GM06990 (cell line): ENCODE results near the gene SCLY.

ENCODE experiments used
- DNase-seq: peaks from one replicate; pipeline ENCODE4 v3.0.0-alpha.2; 2011; ENCODE audit not compliant: insufficient read length; ENCODE audit errors: extremely low read depth
- H3K27me3 ChIP-seq: replicated peaks from 2 replicates; pipeline ENCODE4 v1.6.0; 2011; ENCODE audit warnings: low read length; ENCODE audit not compliant: control insufficient read depth, insufficient read depth
- H3K36me3 ChIP-seq: 2 replicates; pipeline ENCODE4 v1.5.1; 2011; ENCODE audit warnings: low read length; ENCODE audit not compliant: control insufficient read depth, insufficient read depth
- H3K4me3 ChIP-seq: replicated peaks from 2 replicates; pipeline ENCODE4 v1.5.1; 2011; ENCODE audit warnings: low read depth, mild to moderate bottlenecking, control low read depth, low read length
- TF ChIP-seq, protein P1 (sequence below): IDR thresholded peaks from 2 replicates; pipeline ENCODE4 v1.5.1; 2011; ENCODE audit warnings: low read length, control low read depth, mild to moderate bottlenecking, inconsistent platforms; ENCODE audit not compliant: insufficient read depth, poor library complexity, severe bottlenecking

Gene SCLY

DNA sequence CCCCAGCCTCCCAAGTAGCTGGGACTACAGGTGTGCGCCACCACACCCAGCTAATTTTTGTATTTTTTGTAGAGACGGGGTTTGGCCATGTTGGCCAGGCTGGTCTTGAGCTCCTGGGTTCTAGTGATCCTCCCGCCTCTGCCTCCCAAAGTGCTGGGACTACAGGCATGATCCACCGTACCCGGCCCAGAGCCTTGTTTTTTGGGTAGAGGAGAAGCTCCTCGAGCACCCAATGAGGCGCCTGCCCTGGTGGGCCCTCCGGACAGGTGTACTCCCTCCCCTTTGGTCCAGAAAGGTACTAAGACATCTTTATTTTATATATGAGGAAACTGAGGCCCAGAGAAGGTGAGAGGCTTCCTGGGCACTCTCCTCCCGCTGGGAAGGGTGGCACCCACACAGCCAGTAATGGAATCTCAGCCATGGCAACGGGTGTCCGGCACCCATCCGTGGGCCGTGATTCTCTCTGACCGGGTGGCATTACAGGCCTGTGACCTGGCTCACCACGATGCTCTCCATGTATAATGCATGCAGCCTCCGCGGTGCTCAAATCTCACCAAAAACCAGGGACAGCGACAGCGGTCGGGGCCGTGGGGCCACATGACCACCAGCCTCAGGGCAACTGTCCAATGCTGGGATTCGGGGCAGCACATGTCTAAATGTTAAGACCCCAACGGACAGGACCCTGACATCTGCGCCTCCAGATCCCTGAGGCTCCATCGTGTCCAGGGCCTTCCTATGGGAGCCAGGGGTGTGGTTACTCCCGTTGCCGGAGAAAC is 60.9 kb downstream of the SCLY start:
- no peak overlapping the region for H3K4me3 ChIP-seq
- TF ChIP-seq, protein P1, sequence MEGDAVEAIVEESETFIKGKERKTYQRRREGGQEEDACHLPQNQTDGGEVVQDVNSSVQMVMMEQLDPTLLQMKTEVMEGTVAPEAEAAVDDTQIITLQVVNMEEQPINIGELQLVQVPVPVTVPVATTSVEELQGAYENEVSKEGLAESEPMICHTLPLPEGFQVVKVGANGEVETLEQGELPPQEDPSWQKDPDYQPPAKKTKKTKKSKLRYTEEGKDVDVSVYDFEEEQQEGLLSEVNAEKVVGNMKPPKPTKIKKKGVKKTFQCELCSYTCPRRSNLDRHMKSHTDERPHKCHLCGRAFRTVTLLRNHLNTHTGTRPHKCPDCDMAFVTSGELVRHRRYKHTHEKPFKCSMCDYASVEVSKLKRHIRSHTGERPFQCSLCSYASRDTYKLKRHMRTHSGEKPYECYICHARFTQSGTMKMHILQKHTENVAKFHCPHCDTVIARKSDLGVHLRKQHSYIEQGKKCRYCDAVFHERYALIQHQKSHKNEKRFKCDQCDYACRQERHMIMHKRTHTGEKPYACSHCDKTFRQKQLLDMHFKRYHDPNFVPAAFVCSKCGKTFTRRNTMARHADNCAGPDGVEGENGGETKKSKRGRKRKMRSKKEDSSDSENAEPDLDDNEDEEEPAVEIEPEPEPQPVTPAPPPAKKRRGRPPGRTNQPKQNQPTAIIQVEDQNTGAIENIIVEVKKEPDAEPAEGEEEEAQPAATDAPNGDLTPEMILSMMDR: no peak
- H3K36me3 ChIP-seq: no peaks in the 10 kb centered on the region
- no peak for DNase-seq
- H3K27me3 ChIP-seq: no peaks in the 10 kb centered on the region

DNA sequence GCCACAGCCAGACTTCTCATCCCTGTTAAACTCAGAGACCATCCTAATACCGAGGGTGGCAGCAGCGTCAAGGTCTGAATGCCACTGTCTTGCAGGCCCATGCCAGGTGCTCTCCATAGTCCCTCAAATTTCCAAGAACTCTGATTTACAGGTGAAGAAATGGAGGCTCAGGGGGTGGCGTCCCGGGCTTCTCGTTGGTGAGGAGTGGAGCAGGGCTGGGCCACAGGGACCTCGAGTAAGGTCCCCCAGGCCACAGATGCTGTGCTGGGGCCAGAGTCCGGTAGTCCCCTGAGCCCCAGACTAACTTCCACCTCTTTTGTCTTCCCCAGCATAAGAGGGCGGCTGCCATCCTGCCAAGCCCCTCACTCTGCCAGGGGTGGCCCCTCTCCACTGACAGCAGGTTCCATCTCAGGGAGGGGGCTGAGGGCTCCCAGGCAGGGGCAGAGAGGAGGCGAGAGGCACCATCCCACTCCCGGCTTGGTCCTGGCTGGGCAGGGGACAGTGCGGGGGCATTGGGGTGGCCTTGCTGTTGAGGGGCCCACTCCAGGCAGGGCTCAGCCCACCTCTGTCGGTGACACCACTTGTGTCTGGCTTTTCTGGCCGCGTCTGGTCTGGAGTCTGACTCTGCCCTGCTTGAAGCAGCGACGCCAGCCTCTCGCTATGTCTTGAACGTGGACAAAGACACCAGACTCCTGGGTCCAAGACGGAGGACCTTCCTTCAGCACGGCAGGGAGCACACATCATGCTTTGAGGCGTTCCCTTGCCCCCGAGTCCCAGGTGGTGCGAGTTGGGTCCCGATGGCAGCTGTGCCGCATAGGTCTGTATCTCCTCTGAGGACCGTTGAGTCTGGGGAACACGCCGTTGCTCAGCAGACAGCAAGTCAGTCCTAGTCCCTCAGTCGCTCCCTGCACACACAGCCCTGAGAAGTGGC is 61.8 kb downstream of the SCLY start:
- no peaks in the 10 kb centered on the region for H3K27me3 ChIP-seq
- H3K4me3 ChIP-seq: no peak overlapping the region
- TF ChIP-seq, protein P1: no peak
- no peak for DNase-seq
- H3K36me3 ChIP-seq: no peaks in the 10 kb centered on the region

DNA sequence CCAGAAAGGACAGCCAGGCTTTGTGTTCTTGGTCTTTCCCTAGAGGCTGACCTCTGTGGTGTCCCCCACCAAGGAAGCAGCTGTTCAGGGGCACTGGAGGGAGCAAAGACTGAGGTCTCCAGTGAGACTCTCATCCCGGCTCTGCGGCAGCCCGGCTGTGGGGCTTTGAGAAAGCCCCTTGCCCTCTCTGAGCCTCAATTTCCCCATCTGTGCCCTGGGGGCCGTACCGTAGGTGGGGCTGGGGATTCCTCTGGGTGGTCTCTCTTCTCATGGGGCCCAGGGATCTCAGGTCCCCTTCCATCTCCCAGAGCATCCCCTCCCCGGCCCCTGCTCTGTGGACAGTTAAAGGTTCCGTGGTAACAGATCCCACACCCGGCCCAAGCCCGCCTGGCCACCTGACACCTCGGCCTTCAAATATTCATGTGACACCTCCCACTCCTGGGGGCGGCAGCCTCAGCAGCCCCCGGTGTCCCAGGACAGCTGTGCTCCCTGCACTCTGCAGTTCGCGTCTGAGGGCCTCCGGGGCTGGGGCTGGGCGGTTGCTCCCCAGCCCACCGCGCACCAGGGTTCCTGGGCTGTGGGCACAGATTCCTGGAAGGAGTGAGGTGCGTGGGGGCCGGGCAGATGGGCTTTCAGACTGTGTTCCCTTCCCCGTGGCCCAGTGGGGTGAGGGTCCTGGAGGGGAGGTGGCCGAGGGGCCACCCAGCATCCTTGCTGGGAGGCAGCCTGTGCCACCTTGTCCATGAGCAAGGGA is 62.6 kb downstream of the SCLY start:
- Histone ChIP-seq H3K36me3 (no peaks in the 10 kb centered on the region), H3K4me3 (no peak overlapping the region), H3K27me3 (no peaks in the 10 kb centered on the region)
- no peak for DNase-seq
- TF ChIP-seq, protein P1: no peak

DNA sequence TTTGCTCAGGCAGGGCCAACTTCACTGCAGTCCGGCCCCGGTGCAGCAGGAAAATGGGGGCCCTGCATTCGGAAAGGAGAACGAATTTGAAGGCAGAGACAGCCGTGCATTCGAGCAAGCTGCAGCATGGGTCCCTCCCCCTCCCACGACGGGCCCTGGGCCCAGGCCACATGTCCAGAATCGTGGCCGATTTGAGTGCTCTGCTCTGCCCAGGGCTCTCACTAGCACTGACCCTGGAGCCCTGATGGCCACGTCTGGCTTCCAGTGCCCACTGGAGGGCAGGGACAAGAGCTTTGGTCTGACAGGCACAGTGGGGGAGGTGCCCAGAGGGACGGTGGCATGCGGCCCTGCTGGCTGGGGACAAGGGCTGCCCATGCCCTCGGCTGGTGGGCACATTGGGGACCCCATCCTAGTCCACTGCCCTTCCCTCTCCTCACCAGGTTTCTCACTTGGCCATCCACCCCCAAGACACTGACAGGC is 63.2 kb downstream of the SCLY start:
- H3K27me3 ChIP-seq: no peaks in the 10 kb centered on the region
- H3K4me3 ChIP-seq: no peak overlapping the region
- DNase-seq: no peak
- TF ChIP-seq, protein P1: no peak
- no peaks in the 10 kb centered on the region; the same call in 1 of the 2 replicates for H3K36me3 ChIP-seq

DNA sequence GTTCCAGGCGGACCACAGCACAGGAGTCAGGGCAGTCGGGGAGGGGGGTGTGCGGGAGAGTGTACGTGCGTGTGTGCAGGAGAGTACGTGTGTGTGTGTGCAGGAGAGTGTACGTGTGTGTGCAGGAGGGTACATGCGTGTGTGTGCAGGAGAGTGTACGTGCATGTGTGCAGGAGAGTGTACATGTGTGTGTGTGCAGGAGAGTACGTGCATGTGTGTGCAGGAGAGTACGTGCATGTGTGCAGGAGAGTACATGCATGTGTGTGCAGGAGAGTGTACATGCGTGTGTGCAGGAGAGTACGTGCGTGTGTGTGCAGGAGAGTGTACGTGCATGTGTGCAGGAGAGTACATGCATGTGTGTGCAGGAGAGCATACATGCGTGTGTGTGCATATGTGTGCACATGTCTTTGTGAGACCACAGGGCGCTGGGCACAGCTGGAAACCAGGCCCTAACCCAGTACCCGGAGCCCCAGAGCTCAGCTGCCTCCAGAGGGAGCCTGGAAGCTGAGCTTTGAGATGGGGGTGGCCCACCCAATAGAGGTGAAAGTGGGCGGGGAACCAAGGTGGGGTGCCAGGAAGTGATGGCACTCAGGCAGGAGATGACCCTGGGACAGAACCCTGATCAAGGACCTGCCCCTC is 63.8 kb downstream of the SCLY start:
- H3K4me3 ChIP-seq: no peak overlapping the region
- TF ChIP-seq, protein P1: no peak
- DNase-seq: no peak
- H3K27me3 ChIP-seq: no peaks in the 10 kb centered on the region
- no peaks in the 10 kb centered on the region; the same call in 1 of the 2 replicates for H3K36me3 ChIP-seq
